Measurements from ENCODE around the gene CAB39.

DNA sequence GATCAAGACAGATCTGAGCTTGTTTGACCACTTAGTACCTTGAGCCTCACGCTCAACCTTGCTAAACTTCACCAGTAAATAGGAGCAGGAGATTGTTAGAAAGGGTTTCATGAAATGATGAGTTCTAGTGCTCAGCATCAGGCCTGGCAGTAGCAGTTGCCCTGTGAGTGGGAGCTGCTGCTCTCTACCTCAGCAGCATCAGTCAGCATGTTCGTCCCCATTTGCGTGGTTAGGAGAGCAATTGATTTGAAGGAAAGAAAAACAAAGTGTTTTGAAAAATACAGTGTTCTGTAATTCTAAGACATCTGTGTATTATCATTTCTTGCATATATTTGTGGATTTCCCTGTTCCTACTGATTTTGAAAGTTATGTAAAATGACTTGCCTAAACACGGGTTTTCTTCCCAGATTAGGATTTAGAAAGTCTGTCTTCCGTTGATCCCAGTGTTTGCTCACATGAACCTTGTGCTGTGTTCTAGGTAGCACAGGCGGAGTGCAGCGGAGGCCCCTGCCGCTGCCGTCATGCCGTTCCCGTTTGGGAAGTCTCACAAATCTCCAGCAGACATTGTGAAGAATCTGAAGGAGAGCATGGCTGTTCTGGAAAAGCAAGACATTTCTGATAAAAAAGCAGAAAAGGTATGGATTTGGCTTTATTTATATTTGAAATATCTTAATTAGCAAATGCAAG lies 47.0 kb downstream of the CAB39 start:
- no peak for TF ChIP-seq ZFP3 (CRISPR knock-in tag; IDR thresholded peaks at IDR 0.05)
- no peak for TF ChIP-seq GLIS3 (CRISPR knock-in tag; IDR thresholded peaks at IDR 0.05)
- TF ChIP-seq, protein P1, sequence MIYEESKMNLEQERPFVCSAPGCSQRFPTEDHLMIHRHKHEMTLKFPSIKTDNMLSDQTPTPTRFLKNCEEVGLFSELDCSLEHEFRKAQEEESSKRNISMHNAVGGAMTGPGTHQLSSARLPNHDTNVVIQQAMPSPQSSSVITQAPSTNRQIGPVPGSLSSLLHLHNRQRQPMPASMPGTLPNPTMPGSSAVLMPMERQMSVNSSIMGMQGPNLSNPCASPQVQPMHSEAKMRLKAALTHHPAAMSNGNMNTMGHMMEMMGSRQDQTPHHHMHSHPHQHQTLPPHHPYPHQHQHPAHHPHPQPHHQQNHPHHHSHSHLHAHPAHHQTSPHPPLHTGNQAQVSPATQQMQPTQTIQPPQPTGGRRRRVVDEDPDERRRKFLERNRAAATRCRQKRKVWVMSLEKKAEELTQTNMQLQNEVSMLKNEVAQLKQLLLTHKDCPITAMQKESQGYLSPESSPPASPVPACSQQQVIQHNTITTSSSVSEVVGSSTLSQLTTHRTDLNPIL (CRISPR knock-in tag; IDR thresholded peaks at IDR 0.05; ENCODE audit: low read depth) = no peak
- TF ChIP-seq ZNF565 (CRISPR knock-in tag; conservative IDR thresholded peaks at IDR 0.05; ENCODE audit: low read depth) = no peak
- TF ChIP-seq ARNTL (CRISPR knock-in tag; IDR thresholded peaks at IDR 0.05; ENCODE audit: borderline replicate concordance, low read depth) = no peak
- TF ChIP-seq ZNF70 (CRISPR knock-in tag; IDR thresholded peaks at IDR 0.05) = no peak
- no peak for TF ChIP-seq RARB (CRISPR knock-in tag; IDR thresholded peaks at IDR 0.05)

All from SK-N-SH treated with all-trans-retinoic acid at 6 μM for 48 hours (cell line).